ENCODE measurements around the gene MTREX.
"Not testable (repeated sequence)": the region's sequence is repeated elsewhere in the genome, so short reads cannot be mapped to it uniquely, and the experiment has no call there.

The MTREX gene

GRCh38 chr5:55307383-55308253, at the start of gene MTREX, which contains the start of gene DHX29:
TSS of gene MTREX (plus strand) at chr5:55307989. CDS start at chr5:55308014, 25 bp downstream.
TSS of gene DHX29 (minus strand) at chr5:55307694. CDS start at chr5:55307573, 121 bp downstream.
- peak; percentile 86 for DNase-seq (ENCODE audit: low read depth)

- no peak for DNase-seq (ENCODE audit: low read depth)
Observed at GRCh38 chr5:55258339-55258738, 49.5 kb upstream of the MTREX start.

- peak; percentile 40 for DNase-seq (ENCODE audit: low read depth)
Observed at GRCh38 chr5:55276771-55277170, 31.0 kb upstream of the MTREX start.

GRCh38 chr5:55278778-55279177, 29.0 kb upstream of the MTREX start:
- DNase-seq (ENCODE audit: low read depth): peak; percentile 64

- DNase-seq (ENCODE audit: low read depth): peak; percentile 7
Observed at GRCh38 chr5:55286411-55286933, 21.3 kb upstream of the MTREX start.

GRCh38 chr5:55289808-55290207, 18.0 kb upstream of the MTREX start:
- DNase-seq (ENCODE audit: low read depth): no peak

- no peak for DNase-seq (ENCODE audit: low read depth)
Observed at GRCh38 chr5:55290991-55291390, 16.8 kb upstream of the MTREX start.

GRCh38 chr5:55294935-55295334, 12.9 kb upstream of the MTREX start:
- DNase-seq (ENCODE audit: low read depth): no peak

GRCh38 chr5:55300890-55301289, 6.9 kb upstream of the MTREX start:
- DNase-seq (ENCODE audit: low read depth): no peak

GRCh38 chr5:55303238-55303690, 4.5 kb upstream of the MTREX start:
- peak; percentile 92 for DNase-seq (ENCODE audit: low read depth)

GRCh38 chr5:55304584-55304983, 3.2 kb upstream of the MTREX start:
- DNase-seq (ENCODE audit: low read depth): no peak

- DNase-seq (ENCODE audit: low read depth): no peak
Observed at GRCh38 chr5:55305345-55305744, 2.4 kb upstream of the MTREX start.

- DNase-seq (ENCODE audit: low read depth): peak; percentile 18
Observed at GRCh38 chr5:55306641-55307382, 977 bp upstream of the MTREX start.

- DNase-seq (ENCODE audit: low read depth): peak; percentile 28
Observed at GRCh38 chr5:55308254-55308836, 556 bp downstream of the MTREX start.

GRCh38 chr5:55313870-55314617, 6.3 kb downstream of the MTREX start:
- DNase-seq (ENCODE audit: low read depth): no peak

GRCh38 chr5:55316289-55316688, 8.5 kb downstream of the MTREX start:
- no peak for DNase-seq (ENCODE audit: low read depth)

GRCh38 chr5:55316837-55317236, 9.0 kb downstream of the MTREX start:
- DNase-seq (ENCODE audit: low read depth): peak; percentile 74

- not testable (repeated sequence) for DNase-seq (ENCODE audit: low read depth)
Observed at GRCh38 chr5:55318237-55318636, 10.4 kb downstream of the MTREX start.

GRCh38 chr5:55319491-55319890, 11.7 kb downstream of the MTREX start:
- peak; percentile 30 for DNase-seq (ENCODE audit: low read depth)

GRCh38 chr5:55320571-55320970, 12.8 kb downstream of the MTREX start:
- peak; percentile 36 for DNase-seq (ENCODE audit: low read depth)

- no peak for DNase-seq (ENCODE audit: low read depth)
Observed at GRCh38 chr5:55324006-55324405, 16.2 kb downstream of the MTREX start.
